HG03045 (cell line): ENCODE results near the gene SLC26A2.
"Not testable (repeated sequence)": the region's sequence is repeated elsewhere in the genome, so short reads cannot be mapped to it uniquely, and the experiment has no call there.

Experiments used
- ATAC-seq: cut with Tn5 transposase; IDR thresholded peaks from one replicate; pipeline ENCODE4 v1.9.1; 2021; ENCODE audit warnings: mild to moderate bottlenecking, moderate library complexity; ENCODE audit not compliant: unreplicated experiment

The SLC26A2 gene

GRCh38 chr5:149936700-149937091 is 23.9 kb upstream of the SLC26A2 start:
- no peak for ATAC-seq

GRCh38 chr5:149937610-149938009 is 22.9 kb upstream of the SLC26A2 start:
- ATAC-seq, result no peak

- ATAC-seq, result no peak
These were observed 22.3 kb upstream of the SLC26A2 start for GRCh38 chr5:149938279-149938678.

- no peak for ATAC-seq
These were observed 21.7 kb upstream of the SLC26A2 start for GRCh38 chr5:149938791-149939358.

GRCh38 chr5:149939546-149939945 is 21.0 kb upstream of the SLC26A2 start:
- no peak for ATAC-seq

GRCh38 chr5:149940077-149940574 is 20.4 kb upstream of the SLC26A2 start:
- peak; percentile 70 for ATAC-seq

- no peak for ATAC-seq
These were observed 19.5 kb upstream of the SLC26A2 start for GRCh38 chr5:149940941-149941644.

- no peak for ATAC-seq
These were observed 18.8 kb upstream of the SLC26A2 start for GRCh38 chr5:149941795-149942194.

GRCh38 chr5:149942199-149942598 is 18.4 kb upstream of the SLC26A2 start:
- ATAC-seq, result no peak

- ATAC-seq, result not testable (repeated sequence)
These were observed 17.8 kb upstream of the SLC26A2 start for GRCh38 chr5:149942741-149943169.

- not testable (repeated sequence) for ATAC-seq
These were observed 17.2 kb upstream of the SLC26A2 start for GRCh38 chr5:149943177-149943949.

GRCh38 chr5:149944666-149945065 is 15.9 kb upstream of the SLC26A2 start, which contains the start of gene PDE6A:
PDE6A (minus strand) TSS chr5:149944793; CDS start chr5:149944673, 120 bp downstream.
- no peak for ATAC-seq

GRCh38 chr5:149946118-149946517 is 14.4 kb upstream of the SLC26A2 start:
- ATAC-seq, result no peak

- no peak for ATAC-seq
These were observed 11.6 kb upstream of the SLC26A2 start for GRCh38 chr5:149948993-149949392.

- no peak for ATAC-seq
These were observed 9.3 kb upstream of the SLC26A2 start for GRCh38 chr5:149951138-149951749.

GRCh38 chr5:149953436-149954121 is 7.0 kb upstream of the SLC26A2 start:
- no peak for ATAC-seq

GRCh38 chr5:149954798-149955197 is 5.8 kb upstream of the SLC26A2 start:
- ATAC-seq, result no peak

GRCh38 chr5:149956685-149957084 is 3.9 kb upstream of the SLC26A2 start:
- no peak for ATAC-seq

- ATAC-seq, result no peak
These were observed 2.7 kb upstream of the SLC26A2 start for GRCh38 chr5:149957855-149958254.

GRCh38 chr5:149959406-149960236 is 937 bp upstream of the SLC26A2 start:
- ATAC-seq, result no peak
